ENCODE data around the gene MT1F. TPM values are rescaled to one million over a fixed set of nuclear protein-coding genes. Genes with fewer than 3 reads are reported as not detected.
"Not testable (repeated sequence)": the region's sequence is repeated elsewhere in the genome, so short reads cannot be mapped to it uniquely, and the experiment has no call there.

The MT1F gene
- total and polyA plus RNA-seq, 9 donors = 0.35 to 3.9 (median 1.3) TPM; not detected in 1

DNA sequence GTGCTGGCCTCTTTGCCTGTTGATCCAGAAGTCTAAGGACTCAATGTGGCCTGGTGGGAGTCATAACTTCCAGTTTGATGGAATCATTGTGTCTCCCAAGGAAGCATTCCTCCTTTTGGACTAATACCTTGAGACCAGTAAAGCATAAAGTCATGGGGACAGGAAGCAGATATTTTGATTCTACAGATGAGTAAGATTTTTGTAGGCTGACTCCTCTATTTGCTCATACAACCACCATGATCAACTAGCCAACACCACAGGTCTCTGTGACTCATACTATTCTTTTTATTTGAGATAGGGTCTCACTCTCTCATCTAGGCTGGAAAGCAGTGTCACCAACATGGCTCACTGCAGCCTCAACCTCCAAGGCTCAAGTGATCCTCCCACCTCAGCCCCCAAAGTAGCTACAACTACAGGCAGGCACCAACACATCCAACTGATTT is 43.2 kb upstream of the MT1F start:
- H3K36me3 ChIP-seq (ENCODE audit: control insufficient read depth, insufficient read depth, low read length) = no peaks in the 10 kb centered on the region
- no peak for DNase-seq
- peaks cover 42% of the 10 kb centered on the region for H3K4me1 ChIP-seq (ENCODE audit: control insufficient read depth, insufficient read depth, low read length)
- no peak overlapping the region for H3K4me3 ChIP-seq (ENCODE audit: low read length)
- peaks cover 14% of the 10 kb centered on the region for H3K27me3 ChIP-seq (ENCODE audit: control insufficient read depth, insufficient read depth, low read length)
- no peak overlapping the region for H3K27ac ChIP-seq (ENCODE audit: low read length)
- H3K9me3 ChIP-seq (replicated peaks; ENCODE audit: control insufficient read depth, low read depth, low read length) = no peaks in the 10 kb centered on the region

DNA sequence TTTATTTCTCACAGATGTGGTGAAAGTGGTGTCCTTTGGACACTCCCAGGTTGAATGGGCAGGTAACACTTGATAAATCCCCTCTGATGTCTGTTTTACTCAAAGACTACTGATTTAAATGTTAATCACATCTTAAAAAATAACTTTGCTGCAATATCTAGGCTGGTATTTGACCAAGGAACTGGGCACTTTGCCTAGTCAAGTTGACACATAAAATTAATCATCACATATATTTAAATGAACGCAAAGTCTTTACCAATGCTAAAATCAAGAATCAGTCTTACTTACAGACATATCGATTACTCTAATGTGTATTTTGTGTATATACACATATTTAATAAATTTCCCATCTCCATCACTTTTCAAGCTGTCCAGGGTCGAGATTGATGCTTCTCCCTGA is 42.4 kb upstream of the MT1F start:
- no peak overlapping the region for H3K27ac ChIP-seq (ENCODE audit: low read length)
- H3K4me3 ChIP-seq (ENCODE audit: low read length) = no peak overlapping the region
- DNase-seq = no peak
- H3K27me3 ChIP-seq (ENCODE audit: control insufficient read depth, insufficient read depth, low read length) = peaks cover 14% of the 10 kb centered on the region
- H3K36me3 ChIP-seq (ENCODE audit: control insufficient read depth, insufficient read depth, low read length) = no peaks in the 10 kb centered on the region
- WGBS (ENCODE audit: insufficient coverage) = no CpG with 5 or more reads among the region's 3 CpGs
- H3K9me3 ChIP-seq (replicated peaks; ENCODE audit: control insufficient read depth, low read depth, low read length) = no peaks in the 10 kb centered on the region
- peaks cover 35% of the 10 kb centered on the region for H3K4me1 ChIP-seq (ENCODE audit: control insufficient read depth, insufficient read depth, low read length)

GRCh38 chr16:56616608-56617211 is 41.0 kb upstream of the MT1F start:
- no peak overlapping the region for H3K27ac ChIP-seq (ENCODE audit: low read length)
- WGBS (ENCODE audit: insufficient coverage) = 25% methylated on average over 16 of the region's 23 CpGs
- peaks cover 22% of the 10 kb centered on the region for H3K4me1 ChIP-seq (ENCODE audit: control insufficient read depth, insufficient read depth, low read length)

GRCh38 chr16:56617212-56618085 is 40.3 kb upstream of the MT1F start:
- H3K27ac ChIP-seq (ENCODE audit: low read length) = no peak overlapping the region
- H3K27me3 ChIP-seq (ENCODE audit: control insufficient read depth, insufficient read depth, low read length) = peaks cover 14% of the 10 kb centered on the region
- WGBS (ENCODE audit: insufficient coverage) = under 1% methylated on average over 40 of the region's 41 CpGs
- no peaks in the 10 kb centered on the region for H3K36me3 ChIP-seq (ENCODE audit: control insufficient read depth, insufficient read depth, low read length)
- no peaks in the 10 kb centered on the region for H3K9me3 ChIP-seq (replicated peaks; ENCODE audit: control insufficient read depth, low read depth, low read length)
- peaks cover 18% of the 10 kb centered on the region for H3K4me1 ChIP-seq (ENCODE audit: control insufficient read depth, insufficient read depth, low read length)
- DNase-seq = peak; percentile 89
- peak overlapping the region; percentile 40 for H3K4me3 ChIP-seq (ENCODE audit: low read length)

More at GRCh38 chr16:56616608-56617211, 41.0 kb upstream of the MT1F start:
- Histone ChIP-seq H3K27me3 (ENCODE audit: control insufficient read depth, insufficient read depth, low read length) (peaks cover 14% of the 10 kb centered on the region), H3K4me3 (ENCODE audit: low read length) (peak overlapping the region; percentile 40), H3K9me3 (replicated peaks; ENCODE audit: control insufficient read depth, low read depth, low read length) (no peaks in the 10 kb centered on the region), H3K36me3 (ENCODE audit: control insufficient read depth, insufficient read depth, low read length) (no peaks in the 10 kb centered on the region)
- no peak for DNase-seq

- 58% methylated on average over 4 of the region's 6 CpGs for WGBS (ENCODE audit: insufficient coverage)
- Histone ChIP-seq H3K4me1 (ENCODE audit: control insufficient read depth, insufficient read depth, low read length) (peaks cover 18% of the 10 kb centered on the region), H3K4me3 (ENCODE audit: low read length) (no peak overlapping the region), H3K9me3 (replicated peaks; ENCODE audit: control insufficient read depth, low read depth, low read length) (no peaks in the 10 kb centered on the region), H3K27me3 (ENCODE audit: control insufficient read depth, insufficient read depth, low read length) (peaks cover 14% of the 10 kb centered on the region), H3K27ac (ENCODE audit: low read length) (no peak overlapping the region), H3K36me3 (ENCODE audit: control insufficient read depth, insufficient read depth, low read length) (no peaks in the 10 kb centered on the region)
- DNase-seq = no peak
Observed at GRCh38 chr16:56618138-56618537, 39.6 kb upstream of the MT1F start.

GRCh38 chr16:56620339-56620897 is 37.3 kb upstream of the MT1F start:
- no peak for DNase-seq
- Histone ChIP-seq H3K4me1 (ENCODE audit: control insufficient read depth, insufficient read depth, low read length) (peaks cover 25% of the 10 kb centered on the region), H3K9me3 (replicated peaks; ENCODE audit: control insufficient read depth, low read depth, low read length) (no peaks in the 10 kb centered on the region), H3K4me3 (ENCODE audit: low read length) (no peak overlapping the region), H3K36me3 (ENCODE audit: control insufficient read depth, insufficient read depth, low read length) (no peaks in the 10 kb centered on the region), H3K27me3 (ENCODE audit: control insufficient read depth, insufficient read depth, low read length) (peaks cover 20% of the 10 kb centered on the region), H3K27ac (ENCODE audit: low read length) (no peak overlapping the region)
- WGBS (ENCODE audit: insufficient coverage) = 67% methylated on average over 7 of the region's 8 CpGs

- not testable (repeated sequence) for H3K27ac ChIP-seq (ENCODE audit: low read length); DNase-seq; H3K4me3 ChIP-seq (ENCODE audit: low read length); H3K36me3 ChIP-seq (ENCODE audit: control insufficient read depth, insufficient read depth, low read length); H3K9me3 ChIP-seq (replicated peaks; ENCODE audit: control insufficient read depth, low read depth, low read length)
- 77% methylated on average over 3 of the region's 4 CpGs for WGBS (ENCODE audit: insufficient coverage)
- H3K4me1 ChIP-seq (ENCODE audit: control insufficient read depth, insufficient read depth, low read length) = peaks cover 35% of the 10 kb centered on the region
- peaks cover 26% of the 10 kb centered on the region for H3K27me3 ChIP-seq (ENCODE audit: control insufficient read depth, insufficient read depth, low read length)
Observed at GRCh38 chr16:56621665-56622445, 35.9 kb upstream of the MT1F start.

DNA sequence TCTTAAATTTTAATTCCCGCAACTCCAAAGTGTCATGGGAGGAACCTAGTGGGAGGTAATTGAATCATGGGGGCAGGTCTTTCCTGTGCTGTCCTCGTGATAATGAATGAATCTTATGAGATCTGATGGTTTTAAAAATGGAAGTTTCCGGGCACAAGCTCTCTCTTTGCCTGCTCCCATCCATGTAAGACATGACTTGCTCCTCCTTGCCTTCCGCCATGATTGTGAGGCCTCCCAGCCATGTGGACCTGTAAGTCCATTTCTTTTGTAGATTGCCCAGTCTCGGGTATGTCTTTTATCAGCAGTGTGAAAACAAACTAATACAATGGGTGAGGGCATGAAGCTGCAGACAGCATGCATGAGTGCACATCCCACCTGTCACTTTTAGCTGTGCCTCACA is 34.6 kb upstream of the MT1F start:
- not testable (repeated sequence) for H3K36me3 ChIP-seq (ENCODE audit: control insufficient read depth, insufficient read depth, low read length); H3K27ac ChIP-seq (ENCODE audit: low read length); H3K4me3 ChIP-seq (ENCODE audit: low read length); DNase-seq; H3K9me3 ChIP-seq (replicated peaks; ENCODE audit: control insufficient read depth, low read depth, low read length)
- peaks cover 22% of the 10 kb centered on the region for H3K4me1 ChIP-seq (ENCODE audit: control insufficient read depth, insufficient read depth, low read length)
- 74% methylated on average over 3 of the region's 5 CpGs for WGBS (ENCODE audit: insufficient coverage)
- H3K27me3 ChIP-seq (ENCODE audit: control insufficient read depth, insufficient read depth, low read length) = peaks cover 21% of the 10 kb centered on the region

GRCh38 chr16:56623637-56624036 is 34.1 kb upstream of the MT1F start:
- no peak for DNase-seq
- no peaks in the 10 kb centered on the region for H3K9me3 ChIP-seq (replicated peaks; ENCODE audit: control insufficient read depth, low read depth, low read length)
- peaks cover 19% of the 10 kb centered on the region for H3K4me1 ChIP-seq (ENCODE audit: control insufficient read depth, insufficient read depth, low read length)
- no peak overlapping the region for H3K4me3 ChIP-seq (ENCODE audit: low read length)
- peaks cover 22% of the 10 kb centered on the region for H3K27me3 ChIP-seq (ENCODE audit: control insufficient read depth, insufficient read depth, low read length)
- H3K27ac ChIP-seq (ENCODE audit: low read length) = no peak overlapping the region
- WGBS (ENCODE audit: insufficient coverage) = no CpG with 5 or more reads among the region's 2 CpGs
- no peaks in the 10 kb centered on the region for H3K36me3 ChIP-seq (ENCODE audit: control insufficient read depth, insufficient read depth, low read length)
